Neural progenitor cell (in vitro differentiated cells): Measurements from ENCODE around the gene LCE2D.

Experiments used
- EZH2 ChIP-seq: fragments of 200-600 bp; sonication (generic); IDR thresholded peaks from 2 replicates; pipeline ENCODE4 v1.6.1; 2017; ENCODE audit warnings: antibody characterized with exemption, mild to moderate bottlenecking, moderate library complexity
- TF ChIP-seq, protein P1 (sequence below): fragments of 200-600 bp; sonication (generic); IDR thresholded peaks from 2 replicates; pipeline ENCODE4 v1.5.1; 2017; ENCODE audit warnings: antibody characterized with exemption, mild to moderate bottlenecking

DNA sequence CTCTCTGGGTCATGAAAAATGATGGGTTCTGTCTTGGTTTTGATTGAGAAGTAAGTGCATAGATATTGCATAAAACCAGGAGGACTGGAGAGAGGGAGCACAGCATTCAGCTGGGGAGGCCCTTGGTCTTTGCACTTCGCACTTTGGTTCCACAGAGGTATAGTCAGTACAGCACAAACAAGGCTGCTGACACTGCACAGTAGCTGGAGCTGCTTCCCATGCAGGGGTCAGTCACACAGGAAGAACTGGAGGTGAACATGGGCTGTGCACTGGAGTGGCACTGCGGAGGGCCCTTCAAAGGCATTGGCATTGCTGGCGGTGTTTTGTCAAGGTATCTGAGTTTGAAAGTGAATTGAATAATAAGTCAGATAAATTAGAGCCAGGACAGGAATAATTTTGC, 4.5 kb upstream of the LCE2D start:
- TF ChIP-seq, protein P1, sequence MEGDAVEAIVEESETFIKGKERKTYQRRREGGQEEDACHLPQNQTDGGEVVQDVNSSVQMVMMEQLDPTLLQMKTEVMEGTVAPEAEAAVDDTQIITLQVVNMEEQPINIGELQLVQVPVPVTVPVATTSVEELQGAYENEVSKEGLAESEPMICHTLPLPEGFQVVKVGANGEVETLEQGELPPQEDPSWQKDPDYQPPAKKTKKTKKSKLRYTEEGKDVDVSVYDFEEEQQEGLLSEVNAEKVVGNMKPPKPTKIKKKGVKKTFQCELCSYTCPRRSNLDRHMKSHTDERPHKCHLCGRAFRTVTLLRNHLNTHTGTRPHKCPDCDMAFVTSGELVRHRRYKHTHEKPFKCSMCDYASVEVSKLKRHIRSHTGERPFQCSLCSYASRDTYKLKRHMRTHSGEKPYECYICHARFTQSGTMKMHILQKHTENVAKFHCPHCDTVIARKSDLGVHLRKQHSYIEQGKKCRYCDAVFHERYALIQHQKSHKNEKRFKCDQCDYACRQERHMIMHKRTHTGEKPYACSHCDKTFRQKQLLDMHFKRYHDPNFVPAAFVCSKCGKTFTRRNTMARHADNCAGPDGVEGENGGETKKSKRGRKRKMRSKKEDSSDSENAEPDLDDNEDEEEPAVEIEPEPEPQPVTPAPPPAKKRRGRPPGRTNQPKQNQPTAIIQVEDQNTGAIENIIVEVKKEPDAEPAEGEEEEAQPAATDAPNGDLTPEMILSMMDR, result no peak
- TF ChIP-seq EZH2, result no peak
